Progenitor cell of endocrine pancreas (in vitro differentiated cells): ENCODE measurements around the gene MT3. TPM values are rescaled to one million over a fixed set of nuclear protein-coding genes. Genes with fewer than 3 reads are reported as not detected.

Experiments used
- DNase-seq: peaks from one replicate; pipeline ENCODE4 v3.0.0; 2021; ENCODE audit warnings: low spot score; ENCODE audit not compliant: unreplicated experiment
- H3K27ac Mint-ChIP-seq: 2 replicates; pipeline ENCODE4 v1.8.0; 2021; ENCODE audit warnings: mild to moderate bottlenecking, moderate library complexity, mixed read lengths
- H3K27me3 Mint-ChIP-seq: 2 replicates; pipeline ENCODE4 v1.8.0; 2021; ENCODE audit warnings: mixed read lengths
- H3K36me3 Mint-ChIP-seq: 2 replicates; pipeline ENCODE4 v1.8.0; 2022; ENCODE audit warnings: mixed read lengths; ENCODE audit not compliant: insufficient read depth
- H3K4me1 Mint-ChIP-seq: 2 replicates; pipeline ENCODE4 v1.8.0; 2021; ENCODE audit warnings: low read depth, mixed read lengths
- H3K4me3 Mint-ChIP-seq: 2 replicates; pipeline ENCODE4 v1.8.0; 2021; ENCODE audit warnings: low read depth, mild to moderate bottlenecking, moderate library complexity, mixed read lengths
- H3K9me3 Mint-ChIP-seq: 2 replicates; pipeline ENCODE4 v1.8.0; 2021; ENCODE audit warnings: low read depth, mixed read lengths
- total RNA-seq: library from RNA; stranded (reverse); gene quantifications from 2 replicates; pipeline ENCODE4 v1.2.1, GENCODE V29; 2021
- TF ChIP-seq, protein P1 (sequence below): fragments of 200-600 bp; sonication (generic); IDR thresholded peaks from one replicate; pipeline ENCODE4 v1.5.0; 2021; ENCODE audit warnings: antibody characterized with exemption, mild to moderate bottlenecking; ENCODE audit not compliant: unreplicated experiment

Gene MT3
- total RNA-seq, 1 donor from 2014 or later: not detected

DNA sequence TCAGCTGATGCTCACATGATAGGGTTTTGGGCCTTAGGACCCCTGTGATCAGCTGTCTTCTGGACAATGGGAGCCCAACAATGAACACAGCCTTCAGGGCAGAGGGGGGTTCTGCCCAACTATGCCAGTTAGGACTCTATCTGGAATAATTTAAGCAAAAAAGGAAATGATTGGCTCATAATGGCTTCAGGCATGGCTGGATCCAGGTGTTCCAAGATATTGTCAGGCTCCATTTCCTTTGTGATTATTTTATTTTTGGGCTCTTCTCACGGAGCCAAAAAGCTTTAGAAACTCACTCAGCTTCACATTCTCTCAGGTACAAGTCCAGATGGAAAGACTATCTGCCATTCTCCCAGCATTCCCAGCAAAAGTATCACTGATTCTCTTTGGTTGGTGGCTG, 16.1 kb downstream of the MT3 start:
- Mint-ChIP-seq H3K9me3 (no peaks in the 10 kb centered on the region), H3K4me3 (no peak overlapping the region), H3K4me1 (peaks cover 6% of the 10 kb centered on the region), H3K27me3 (peaks cover 81% of the 10 kb centered on the region), H3K27ac (no peak overlapping the region), H3K36me3 (no peaks in the 10 kb centered on the region)
- no peak for DNase-seq
- TF ChIP-seq, protein P1, sequence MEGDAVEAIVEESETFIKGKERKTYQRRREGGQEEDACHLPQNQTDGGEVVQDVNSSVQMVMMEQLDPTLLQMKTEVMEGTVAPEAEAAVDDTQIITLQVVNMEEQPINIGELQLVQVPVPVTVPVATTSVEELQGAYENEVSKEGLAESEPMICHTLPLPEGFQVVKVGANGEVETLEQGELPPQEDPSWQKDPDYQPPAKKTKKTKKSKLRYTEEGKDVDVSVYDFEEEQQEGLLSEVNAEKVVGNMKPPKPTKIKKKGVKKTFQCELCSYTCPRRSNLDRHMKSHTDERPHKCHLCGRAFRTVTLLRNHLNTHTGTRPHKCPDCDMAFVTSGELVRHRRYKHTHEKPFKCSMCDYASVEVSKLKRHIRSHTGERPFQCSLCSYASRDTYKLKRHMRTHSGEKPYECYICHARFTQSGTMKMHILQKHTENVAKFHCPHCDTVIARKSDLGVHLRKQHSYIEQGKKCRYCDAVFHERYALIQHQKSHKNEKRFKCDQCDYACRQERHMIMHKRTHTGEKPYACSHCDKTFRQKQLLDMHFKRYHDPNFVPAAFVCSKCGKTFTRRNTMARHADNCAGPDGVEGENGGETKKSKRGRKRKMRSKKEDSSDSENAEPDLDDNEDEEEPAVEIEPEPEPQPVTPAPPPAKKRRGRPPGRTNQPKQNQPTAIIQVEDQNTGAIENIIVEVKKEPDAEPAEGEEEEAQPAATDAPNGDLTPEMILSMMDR: no peak

DNA sequence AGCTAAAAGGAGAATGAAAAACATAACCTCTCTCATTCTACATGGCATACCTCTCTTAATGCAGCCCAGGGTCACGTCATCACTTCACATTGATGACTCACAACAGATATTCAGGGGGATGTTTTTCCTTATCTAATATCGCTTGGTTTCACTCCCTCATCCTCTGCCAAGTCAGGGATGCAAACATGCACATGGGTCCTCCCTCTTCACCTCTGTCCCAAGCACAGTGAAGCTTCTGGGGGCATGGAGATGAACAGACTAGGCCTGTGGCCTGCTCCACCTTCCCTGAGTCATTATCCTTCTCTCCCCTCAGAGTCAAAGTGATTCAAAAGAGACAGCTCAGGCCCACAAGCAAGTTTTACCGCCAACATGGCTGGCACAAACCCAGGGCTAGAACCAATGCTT, 16.7 kb downstream of the MT3 start:
- Mint-ChIP-seq H3K9me3 (no peaks in the 10 kb centered on the region), H3K27me3 (peaks cover 81% of the 10 kb centered on the region), H3K27ac (no peak overlapping the region), H3K36me3 (no peaks in the 10 kb centered on the region), H3K4me3 (no peak overlapping the region), H3K4me1 (peaks cover 6% of the 10 kb centered on the region)
- TF ChIP-seq, protein P1: no peak
- no peak for DNase-seq

DNA sequence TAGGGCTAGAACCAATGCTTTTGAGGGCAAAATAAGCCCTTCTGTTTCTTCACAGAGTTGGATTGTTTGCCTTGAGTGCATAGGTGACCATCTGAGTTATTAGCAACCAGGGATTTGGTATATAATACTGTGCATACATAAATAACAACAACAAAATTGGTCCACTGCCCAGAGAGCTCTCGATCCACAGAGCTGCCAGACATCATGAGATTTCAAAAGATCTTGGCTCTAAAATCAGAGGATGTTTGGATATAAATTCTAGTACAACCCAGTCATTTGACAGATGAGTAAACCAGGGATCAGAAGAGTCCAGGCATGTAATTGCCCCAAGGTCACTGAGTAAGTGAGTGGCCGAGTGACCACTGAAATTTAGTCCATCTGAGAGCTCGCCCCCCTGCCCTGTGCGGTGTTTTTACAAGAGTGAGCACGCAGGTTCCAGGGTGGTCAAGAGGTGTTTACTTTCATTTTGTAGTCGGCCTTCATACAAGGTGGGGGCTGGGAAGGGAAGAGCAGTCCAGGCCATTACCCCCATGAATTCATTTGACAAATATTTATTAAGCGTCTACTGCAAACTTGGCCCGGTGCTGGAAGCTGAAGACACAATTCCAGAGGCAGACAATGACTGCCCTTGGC, 17.3 kb downstream of the MT3 start:
- DNase-seq: no peak
- TF ChIP-seq, protein P1: no peak
- Mint-ChIP-seq H3K9me3 (no peaks in the 10 kb centered on the region), H3K27ac (no peak overlapping the region), H3K4me1 (peaks cover 6% of the 10 kb centered on the region), H3K36me3 (no peaks in the 10 kb centered on the region), H3K4me3 (no peak overlapping the region), H3K27me3 (peaks cover 81% of the 10 kb centered on the region)

DNA sequence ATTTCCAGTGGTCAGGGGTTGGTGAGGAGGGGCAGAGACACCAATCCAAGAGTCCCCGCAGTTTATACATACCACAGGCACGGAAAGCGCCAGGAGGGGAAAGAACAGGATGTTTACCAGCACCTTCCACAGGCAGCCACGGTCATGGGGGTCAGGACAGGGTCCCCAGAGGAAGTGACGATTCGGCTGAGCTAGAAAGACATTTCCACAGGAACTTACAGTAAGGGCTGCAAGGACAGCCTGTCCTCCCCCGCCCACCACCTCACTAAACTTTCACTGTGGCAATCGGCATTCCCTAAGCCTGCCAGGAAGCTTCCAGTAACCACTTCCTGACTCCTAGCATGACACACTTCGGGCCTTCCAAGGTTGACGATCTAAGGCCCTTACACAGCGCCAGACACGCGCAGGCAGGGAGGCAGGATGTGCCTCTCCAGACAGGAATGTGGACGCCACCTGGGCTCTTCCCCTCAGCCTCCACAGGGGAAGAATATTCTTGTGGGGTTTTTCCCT, 17.8 kb downstream of the MT3 start:
- Mint-ChIP-seq H3K9me3 (no peaks in the 10 kb centered on the region), H3K27ac (no peak overlapping the region), H3K4me3 (no peak overlapping the region), H3K27me3 (peaks cover 78% of the 10 kb centered on the region), H3K4me1 (peaks cover 6% of the 10 kb centered on the region), H3K36me3 (no peaks in the 10 kb centered on the region)
- TF ChIP-seq, protein P1: no peak
- no peak for DNase-seq

DNA sequence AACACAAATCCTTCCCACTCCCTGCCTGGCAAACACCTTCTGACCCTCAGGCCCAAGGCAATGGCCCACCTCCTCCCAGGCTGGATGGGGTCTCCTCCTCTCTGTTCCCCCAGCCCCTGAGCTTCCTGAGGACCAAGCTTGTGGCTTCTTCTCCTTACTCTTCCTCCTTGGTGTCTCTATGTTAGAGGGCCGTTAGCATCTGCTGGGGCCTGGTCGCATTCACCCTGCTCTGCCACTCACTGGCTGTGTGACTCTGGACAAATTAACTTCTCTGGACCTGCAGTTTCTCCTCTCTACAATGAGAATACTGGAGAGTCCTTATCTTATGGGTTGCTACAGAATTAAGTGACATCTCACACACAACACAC, 18.3 kb downstream of the MT3 start:
- no peaks in the 10 kb centered on the region for H3K36me3 Mint-ChIP-seq
- peaks cover 79% of the 10 kb centered on the region for H3K27me3 Mint-ChIP-seq
- H3K4me1 Mint-ChIP-seq: peaks cover 6% of the 10 kb centered on the region
- DNase-seq: no peak
- TF ChIP-seq, protein P1: no peak
- no peak overlapping the region for H3K27ac Mint-ChIP-seq
- H3K9me3 Mint-ChIP-seq: no peaks in the 10 kb centered on the region
- H3K4me3 Mint-ChIP-seq: no peak overlapping the region
